IgD-negative memory B cell (primary cell): ENCODE measurements around the gene HEMK1. TPM values are rescaled to one million over a fixed set of nuclear protein-coding genes. Genes with fewer than 3 reads are reported as not detected.

Source experiments
- H3K27ac Mint-ChIP-seq, 3 donors: one replicate each; pipeline ENCODE4 v1.8.0; 2020 to 2022; ENCODE audit warnings: mild to moderate bottlenecking in 3 of 3, mixed read lengths in 3 of 3, moderate library complexity in 1 of 3
- H3K27me3 Mint-ChIP-seq: one replicate; pipeline ENCODE4 v1.8.0; 2021; ENCODE audit warnings: mixed read lengths
- H3K36me3 Mint-ChIP-seq: one replicate; pipeline ENCODE4 v1.8.0; 2020; ENCODE audit warnings: mild to moderate bottlenecking, mixed read lengths
- H3K4me1 Mint-ChIP-seq, 3 donors: one replicate each; pipeline ENCODE4 v1.8.0; 2020 to 2022; ENCODE audit warnings: mixed read lengths in 3 of 3, mild to moderate bottlenecking in 1 of 3
- H3K4me3 Mint-ChIP-seq, 4 donors: one replicate each; pipeline ENCODE4 v1.8.0; 2020 to 2022; ENCODE audit warnings: mild to moderate bottlenecking in 4 of 4, mixed read lengths in 4 of 4, moderate library complexity in 3 of 4
- H3K9me3 Mint-ChIP-seq, 3 donors: one replicate each; pipeline ENCODE4 v1.8.0; 2020 to 2021; ENCODE audit warnings: mixed read lengths in 3 of 3, mild to moderate bottlenecking in 1 of 3
- polyA plus RNA-seq: library from polyadenylated mRNA; unstranded; fragments of 300-500 nt; fragmentation: Illumina TruSeq; gene quantifications from one replicate; pipeline ENCODE4 v1.2.3, GENCODE V29; 2021

HEMK1 gene
- polyA plus RNA-seq, 1 donor from 2014 or later: 30.5 TPM

- Mint-ChIP-seq H3K27me3 (no peaks in the 10 kb centered on the region), H3K27ac (peak overlapping the region in 1 of 3 donors; percentile 67), H3K9me3 (no peaks in the 10 kb centered on the region), H3K36me3 (peaks cover 2% of the 10 kb centered on the region), H3K4me1 (peaks cover 0 to 11% (median 11%) of the 10 kb centered on the region in 3 donors), H3K4me3 (no peak overlapping the region)
Measured at GRCh38 chr3:50599115-50599715, 29.9 kb downstream of the HEMK1 start.

GRCh38 chr3:50599716-50600118 lies 30.4 kb downstream of the HEMK1 start:
- Mint-ChIP-seq H3K27me3 (no peaks in the 10 kb centered on the region), H3K27ac (peak overlapping the region in 1 of 3 donors; percentile 67), H3K4me3 (no peak overlapping the region), H3K9me3 (no peaks in the 10 kb centered on the region), H3K36me3 (peaks cover 3% of the 10 kb centered on the region), H3K4me1 (peaks cover 0 to 15% (median 11%) of the 10 kb centered on the region in 3 donors)

- Mint-ChIP-seq H3K9me3 (no peaks in the 10 kb centered on the region), H3K4me1 (peaks cover 0 to 18% (median 14%) of the 10 kb centered on the region in 3 donors), H3K36me3 (peaks cover 3% of the 10 kb centered on the region), H3K4me3 (peak overlapping the region in 1 of 4 donors; percentile 90), H3K27ac (peak overlapping the region in 1 of 3 donors; percentile 81), H3K27me3 (no peaks in the 10 kb centered on the region)
Measured at GRCh38 chr3:50600141-50600753, 30.9 kb downstream of the HEMK1 start.

GRCh38 chr3:50600841-50601591 lies 31.7 kb downstream of the HEMK1 start:
- peak overlapping the region in 2 of 4 donors; percentile 57 to 90 for H3K4me3 Mint-ChIP-seq

GRCh38 chr3:50602595-50603191 lies 33.4 kb downstream of the HEMK1 start:
- H3K27me3 Mint-ChIP-seq: no peaks in the 10 kb centered on the region
- peak overlapping the region in 1 of 4 donors; percentile 72 for H3K4me3 Mint-ChIP-seq
- H3K9me3 Mint-ChIP-seq: no peaks in the 10 kb centered on the region
- peaks cover 3% of the 10 kb centered on the region for H3K36me3 Mint-ChIP-seq
- H3K4me1 Mint-ChIP-seq: peaks cover 4 to 26% (median 19%) of the 10 kb centered on the region in 3 donors
- H3K27ac Mint-ChIP-seq: peak overlapping the region in 1 of 3 donors; percentile 23

More at GRCh38 chr3:50600841-50601591, 31.7 kb downstream of the HEMK1 start:
- no peaks in the 10 kb centered on the region for H3K9me3 Mint-ChIP-seq
- peaks cover 3% of the 10 kb centered on the region for H3K36me3 Mint-ChIP-seq
- peak overlapping the region in 2 of 3 donors; percentile 31 to 81 for H3K27ac Mint-ChIP-seq
- H3K4me1 Mint-ChIP-seq: peaks cover 3 to 26% (median 17%) of the 10 kb centered on the region in 3 donors
- no peaks in the 10 kb centered on the region for H3K27me3 Mint-ChIP-seq

- peaks cover 3% of the 10 kb centered on the region for H3K36me3 Mint-ChIP-seq
Measured at GRCh38 chr3:50603261-50604109, 34.2 kb downstream of the HEMK1 start.

GRCh38 chr3:50604110-50604621 lies 34.8 kb downstream of the HEMK1 start:
- H3K27ac Mint-ChIP-seq: no peak overlapping the region
- no peak overlapping the region for H3K4me3 Mint-ChIP-seq
- no peaks in the 10 kb centered on the region for H3K27me3 Mint-ChIP-seq
- peaks cover 4 to 26% (median 21%) of the 10 kb centered on the region in 3 donors for H3K4me1 Mint-ChIP-seq
- peaks cover 3% of the 10 kb centered on the region for H3K36me3 Mint-ChIP-seq
- H3K9me3 Mint-ChIP-seq: no peaks in the 10 kb centered on the region

More at GRCh38 chr3:50603261-50604109, 34.2 kb downstream of the HEMK1 start:
- H3K9me3 Mint-ChIP-seq: no peaks in the 10 kb centered on the region
- H3K4me1 Mint-ChIP-seq: peaks cover 4 to 26% (median 19%) of the 10 kb centered on the region in 3 donors
- peak overlapping the region in 2 of 3 donors; percentile 23 to 28 for H3K27ac Mint-ChIP-seq
- H3K4me3 Mint-ChIP-seq: no peak overlapping the region
- H3K27me3 Mint-ChIP-seq: no peaks in the 10 kb centered on the region

GRCh38 chr3:50604628-50605588 lies 35.6 kb downstream of the HEMK1 start:
- Mint-ChIP-seq H3K4me1 (peaks cover 4 to 26% (median 21%) of the 10 kb centered on the region in 3 donors), H3K9me3 (no peaks in the 10 kb centered on the region), H3K27ac (peak overlapping the region; percentile 51 to 75 (median 67)), H3K27me3 (no peaks in the 10 kb centered on the region), H3K36me3 (peaks cover 3% of the 10 kb centered on the region), H3K4me3 (peak overlapping the region in 1 of 4 donors; percentile 52)

- no peaks in the 10 kb centered on the region for H3K27me3 Mint-ChIP-seq
- peak overlapping the region; percentile 51 to 57 (median 55) for H3K27ac Mint-ChIP-seq
- H3K4me3 Mint-ChIP-seq: peak overlapping the region in 3 of 4 donors; percentile 20 to 79 (median 33)
- H3K4me1 Mint-ChIP-seq: peaks cover 4 to 33% (median 20%) of the 10 kb centered on the region in 3 donors
- no peaks in the 10 kb centered on the region for H3K9me3 Mint-ChIP-seq
- H3K36me3 Mint-ChIP-seq: peaks cover 3% of the 10 kb centered on the region
Measured at GRCh38 chr3:50605901-50606326, 36.6 kb downstream of the HEMK1 start.

GRCh38 chr3:50606596-50606995 lies 37.3 kb downstream of the HEMK1 start:
- Mint-ChIP-seq H3K27ac (no peak overlapping the region), H3K4me1 (peaks cover 4 to 28% (median 18%) of the 10 kb centered on the region in 3 donors), H3K9me3 (no peaks in the 10 kb centered on the region), H3K27me3 (no peaks in the 10 kb centered on the region), H3K36me3 (peaks cover 3% of the 10 kb centered on the region), H3K4me3 (peak overlapping the region in 1 of 4 donors; percentile 60)

GRCh38 chr3:50607271-50608091 lies 38.2 kb downstream of the HEMK1 start:
- no peak overlapping the region for H3K27ac Mint-ChIP-seq

GRCh38 chr3:50608278-50608677 lies 39.0 kb downstream of the HEMK1 start:
- H3K4me3 Mint-ChIP-seq: no peak overlapping the region
- H3K27me3 Mint-ChIP-seq: no peaks in the 10 kb centered on the region
- no peaks in the 10 kb centered on the region for H3K9me3 Mint-ChIP-seq
- H3K36me3 Mint-ChIP-seq: peaks cover 3% of the 10 kb centered on the region
- H3K27ac Mint-ChIP-seq: no peak overlapping the region
- peaks cover 4 to 32% (median 17%) of the 10 kb centered on the region in 3 donors for H3K4me1 Mint-ChIP-seq

More at GRCh38 chr3:50607271-50608091, 38.2 kb downstream of the HEMK1 start:
- Mint-ChIP-seq H3K9me3 (no peaks in the 10 kb centered on the region), H3K27me3 (no peaks in the 10 kb centered on the region), H3K36me3 (peaks cover 3% of the 10 kb centered on the region), H3K4me1 (peaks cover 4 to 30% (median 19%) of the 10 kb centered on the region in 3 donors), H3K4me3 (peak overlapping the region in 1 of 4 donors; percentile 17)
